CD14-positive monocyte (primary cell): Measurements from ENCODE around the gene EML6. TPM values are rescaled to one million over a fixed set of nuclear protein-coding genes. Genes with fewer than 3 reads are reported as not detected.

Source experiments
- DNase-seq, 3 donors: peaks; one replicate each; pipeline ENCODE4 v3.0.0-alpha.2; 2011 to 2022
- H2AFZ ChIP-seq: 2 replicates; pipeline ENCODE4 v1.6.0; 2012; ENCODE audit warnings: mild to moderate bottlenecking, low read depth, low read length, inconsistent platforms; ENCODE audit not compliant: insufficient read depth, poor library complexity, severe bottlenecking
- H3K27ac ChIP-seq, 2 donors: 1 replicate in 1 of 2; 2 replicates in 1 of 2; pipeline ENCODE4 v1.5.1; 2012 to 2013; ENCODE audit warnings: low read length in 2 of 2, control low read depth in 1 of 2, inconsistent platforms in 1 of 2, low read depth in 1 of 2, mild to moderate bottlenecking in 1 of 2
- H3K27me3 ChIP-seq, 2 donors: one replicate each; pipeline versions ENCODE4 v1.6.0 to v1.6.1; 2011 to 2013; ENCODE audit warnings: low read length in 2 of 2; ENCODE audit not compliant: control insufficient read depth in 2 of 2, insufficient read depth in 2 of 2
- H3K36me3 ChIP-seq, 2 donors: replicated peaks in 1 of 2; 1 replicate in 1 of 2; 2 replicates in 1 of 2; pipeline versions ENCODE4 v1.5.1 to v1.6.1; 2012 to 2013; ENCODE audit warnings: low read length in 2 of 2, control low read depth in 1 of 2, inconsistent platforms in 1 of 2, mild to moderate bottlenecking in 1 of 2; ENCODE audit not compliant: insufficient read depth in 2 of 2, control insufficient read depth in 1 of 2
- H3K4me1 ChIP-seq, 2 donors: 1 replicate in 1 of 2; 2 replicates in 1 of 2; pipeline versions ENCODE4 v1.5.1 to v1.6.1; 2012 to 2013; ENCODE audit warnings: low read length in 2 of 2, control low read depth in 1 of 2, inconsistent platforms in 1 of 2, mild to moderate bottlenecking in 1 of 2, moderate library complexity in 1 of 2; ENCODE audit not compliant: insufficient read depth in 2 of 2, control insufficient read depth in 1 of 2
- H3K4me2 ChIP-seq: replicated peaks from 2 replicates; pipeline ENCODE3; 2012; ENCODE audit warnings: low read length, moderate library complexity, mild to moderate bottlenecking; ENCODE audit not compliant: poor library complexity, severe bottlenecking; ENCODE audit errors: extremely low read depth
- H3K4me3 ChIP-seq, 3 experiments: fragments of 200-600 bp in 1 of 3; sonication (generic) in 1 of 3; replicated peaks in 1 of 3; 1 replicate in 2 of 3; 2 replicates in 1 of 3; pipeline ENCODE4 v1.5.1; 2011 to 2013; ENCODE audit warnings: low read length in 3 of 3, mild to moderate bottlenecking in 3 of 3, control low read depth in 2 of 3, low read depth in 2 of 3, inconsistent platforms in 1 of 3, moderate library complexity in 1 of 3
- H3K79me2 ChIP-seq: 2 replicates; pipeline ENCODE4 v1.6.0; 2012; ENCODE audit warnings: mild to moderate bottlenecking, control low read depth, inconsistent platforms, low read length, moderate library complexity; ENCODE audit not compliant: insufficient read depth
- H3K9ac ChIP-seq: 2 replicates; pipeline ENCODE4 v1.6.0; 2017; ENCODE audit warnings: low read length, mild to moderate bottlenecking; ENCODE audit not compliant: insufficient read depth, poor library complexity, severe bottlenecking
- H3K9me3 ChIP-seq, 2 donors: replicated peaks in 1 of 2; 1 replicate in 1 of 2; 2 replicates in 1 of 2; pipeline versions ENCODE4 v1.5.1 to v1.6.1; 2012 to 2013; ENCODE audit warnings: low read length in 2 of 2, control low read depth in 1 of 2; ENCODE audit not compliant: control insufficient read depth in 1 of 2, insufficient read depth in 1 of 2
- H4K20me1 ChIP-seq: 2 replicates; pipeline ENCODE4 v1.6.0; 2012; ENCODE audit warnings: mild to moderate bottlenecking, low read length, control low read depth, moderate library complexity; ENCODE audit not compliant: insufficient read depth
- H3K27ac Mint-ChIP-seq, 7 donors: one replicate each; pipeline ENCODE4 v1.8.0; 2020; ENCODE audit warnings: mild to moderate bottlenecking in 7 of 7, mixed read lengths in 7 of 7, moderate library complexity in 6 of 7, inconsistent platforms in 2 of 7
- H3K27me3 Mint-ChIP-seq, 3 donors: one replicate each; pipeline ENCODE4 v1.8.0; 2021 to 2022; ENCODE audit warnings: low read depth in 3 of 3, mild to moderate bottlenecking in 3 of 3, mixed read lengths in 3 of 3, moderate library complexity in 3 of 3, inconsistent platforms in 1 of 3
- H3K36me3 Mint-ChIP-seq, 2 donors: one replicate each; pipeline ENCODE4 v1.8.0; 2020; ENCODE audit warnings: mixed read lengths in 2 of 2, inconsistent platforms in 1 of 2, mild to moderate bottlenecking in 1 of 2
- H3K4me1 Mint-ChIP-seq: one replicate; pipeline ENCODE4 v1.8.0; 2020; ENCODE audit warnings: mild to moderate bottlenecking, mixed read lengths
- H3K4me3 Mint-ChIP-seq, 2 donors: one replicate each; pipeline ENCODE4 v1.8.0; 2020; ENCODE audit warnings: mild to moderate bottlenecking in 2 of 2, mixed read lengths in 2 of 2, moderate library complexity in 1 of 2
- H3K9me3 Mint-ChIP-seq, 7 donors: one replicate each; pipeline ENCODE4 v1.8.0; 2020 to 2022; ENCODE audit warnings: mixed read lengths in 7 of 7, mild to moderate bottlenecking in 6 of 7, moderate library complexity in 6 of 7, inconsistent platforms in 2 of 7
- WGBS: methylation state at CpG from one replicate; pipeline ENCODE4 v1.1.5; 2013; ENCODE audit warnings: missing lambda C conversion rate; ENCODE audit not compliant: insufficient coverage; 5-methylcytosine and 5-hydroxymethylcytosine counted together
- intact Hi-C, 2 donors: fragments of 100-400 bp; cut with micrococcal nuclease; formaldehyde crosslinking; loops; one replicate each; pipeline versions ENCODE4 v1.15.0 to v1.15.1; 2023
- polyA plus RNA-seq, 3 donors: library from polyadenylated mRNA; depleted of rRNA in 1 of 3; unstranded in 2 of 3; stranded (reverse) in 1 of 3; fragments of 300-500 nt in 2 of 3; fragments of >200 nt in 1 of 3; fragmentation: Illumina TruSeq in 2 of 3; gene quantifications; 1 replicate in 2 of 3; 2 replicates in 1 of 3; pipeline ENCODE4 v1.2.3, GENCODE V29; 2012 to 2021
- TF ChIP-seq, protein P1 (sequence below): fragments of 200-600 bp; IDR thresholded peaks from one replicate; pipeline ENCODE4 v1.8.0; 2022; ENCODE audit warnings: antibody characterized with exemption, mild to moderate bottlenecking

EML6 gene
- polyA plus RNA-seq, 3 donors = 0.79 TPM; not detected in 2

GRCh38 chr2:54880428-54880827, 157.0 kb downstream of the EML6 start:
- Mint-ChIP-seq H3K36me3 (no peaks in the 10 kb centered on the region), H3K4me3 (no peak overlapping the region), H3K4me1 (no peaks in the 10 kb centered on the region), H3K27ac (no peak overlapping the region), H3K9me3 (peaks cover 0 to under 1% (median 0%) of the 10 kb centered on the region in 7 donors), H3K27me3 (no peaks in the 10 kb centered on the region)
- Histone ChIP-seq H3K9ac (no peak overlapping the region), H3K4me3 (no peak overlapping the region), H3K27me3 (no peaks in the 10 kb centered on the region), H4K20me1 (no peaks in the 10 kb centered on the region), H3K36me3 (no peaks in the 10 kb centered on the region), H3K27ac (no peak overlapping the region), H3K4me1 (no peaks in the 10 kb centered on the region), H3K4me2 (no peak overlapping the region), H2AFZ (no peak overlapping the region), H3K79me2 (no peaks in the 10 kb centered on the region), H3K9me3 (no peaks in the 10 kb centered on the region)
- intact Hi-C loops = no loop called here
- no peak for DNase-seq
- 0% methylated on average over 1 of the region's 1 CpG for WGBS
- TF ChIP-seq, protein P1, sequence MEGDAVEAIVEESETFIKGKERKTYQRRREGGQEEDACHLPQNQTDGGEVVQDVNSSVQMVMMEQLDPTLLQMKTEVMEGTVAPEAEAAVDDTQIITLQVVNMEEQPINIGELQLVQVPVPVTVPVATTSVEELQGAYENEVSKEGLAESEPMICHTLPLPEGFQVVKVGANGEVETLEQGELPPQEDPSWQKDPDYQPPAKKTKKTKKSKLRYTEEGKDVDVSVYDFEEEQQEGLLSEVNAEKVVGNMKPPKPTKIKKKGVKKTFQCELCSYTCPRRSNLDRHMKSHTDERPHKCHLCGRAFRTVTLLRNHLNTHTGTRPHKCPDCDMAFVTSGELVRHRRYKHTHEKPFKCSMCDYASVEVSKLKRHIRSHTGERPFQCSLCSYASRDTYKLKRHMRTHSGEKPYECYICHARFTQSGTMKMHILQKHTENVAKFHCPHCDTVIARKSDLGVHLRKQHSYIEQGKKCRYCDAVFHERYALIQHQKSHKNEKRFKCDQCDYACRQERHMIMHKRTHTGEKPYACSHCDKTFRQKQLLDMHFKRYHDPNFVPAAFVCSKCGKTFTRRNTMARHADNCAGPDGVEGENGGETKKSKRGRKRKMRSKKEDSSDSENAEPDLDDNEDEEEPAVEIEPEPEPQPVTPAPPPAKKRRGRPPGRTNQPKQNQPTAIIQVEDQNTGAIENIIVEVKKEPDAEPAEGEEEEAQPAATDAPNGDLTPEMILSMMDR = no peak

DNA sequence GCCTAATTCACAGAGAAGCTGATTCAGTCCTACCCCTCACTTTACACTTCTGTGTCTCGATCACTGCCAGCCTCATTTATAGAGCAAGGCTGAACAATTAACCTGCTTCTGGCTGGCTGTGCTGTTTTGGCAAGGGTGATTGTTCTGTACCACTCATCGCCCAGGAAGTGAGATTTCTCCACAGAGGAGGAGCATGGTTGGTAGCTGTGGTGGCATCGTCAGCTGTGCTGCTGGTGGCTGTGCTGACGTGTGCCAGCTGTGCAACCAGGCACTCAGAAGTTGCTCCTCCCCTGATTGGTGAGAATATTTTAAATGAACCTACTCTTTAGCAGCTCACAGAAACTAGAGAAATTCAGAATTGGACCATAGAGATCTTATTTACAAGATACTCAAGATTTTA, 158.3 kb downstream of the EML6 start:
- Histone ChIP-seq H4K20me1 (no peaks in the 10 kb centered on the region), H3K9me3 (no peaks in the 10 kb centered on the region), H2AFZ (no peak overlapping the region), H3K36me3 (no peaks in the 10 kb centered on the region), H3K4me1 (no peaks in the 10 kb centered on the region), H3K27ac (no peak overlapping the region), H3K79me2 (no peaks in the 10 kb centered on the region), H3K27me3 (no peaks in the 10 kb centered on the region), H3K4me2 (no peak overlapping the region), H3K4me3 (no peak overlapping the region), H3K9ac (no peak overlapping the region)
- H3K27me3 Mint-ChIP-seq = no peaks in the 10 kb centered on the region
- no peak overlapping the region for H3K27ac Mint-ChIP-seq
- H3K4me3 Mint-ChIP-seq = no peak overlapping the region
- intact Hi-C loops = no loop called here
- no peak for DNase-seq
- H3K9me3 Mint-ChIP-seq = peaks cover 0 to 3% (median 0%) of the 10 kb centered on the region in 7 donors
- H3K4me1 Mint-ChIP-seq = no peaks in the 10 kb centered on the region
- 80% methylated on average over 2 of the region's 4 CpGs for WGBS
- TF ChIP-seq, protein P1 = no peak
- H3K36me3 Mint-ChIP-seq = no peaks in the 10 kb centered on the region
